Measurements from ENCODE around the gene PAEP. TPM values are rescaled to one million over a fixed set of nuclear protein-coding genes. Genes with fewer than 3 reads are reported as not detected.

PAEP gene
- total RNA-seq, 3 donors from 2014 or later, result not detected

GRCh38 chr9:135514342-135515082 lies 47.0 kb upstream of the PAEP start:
- DNase-seq (ENCODE audit: low spot score in 2 of 2), result no peak
- TF ChIP-seq POLR2A (IDR thresholded peaks at IDR 0.05), result no peak
- TF ChIP-seq, protein P1, sequence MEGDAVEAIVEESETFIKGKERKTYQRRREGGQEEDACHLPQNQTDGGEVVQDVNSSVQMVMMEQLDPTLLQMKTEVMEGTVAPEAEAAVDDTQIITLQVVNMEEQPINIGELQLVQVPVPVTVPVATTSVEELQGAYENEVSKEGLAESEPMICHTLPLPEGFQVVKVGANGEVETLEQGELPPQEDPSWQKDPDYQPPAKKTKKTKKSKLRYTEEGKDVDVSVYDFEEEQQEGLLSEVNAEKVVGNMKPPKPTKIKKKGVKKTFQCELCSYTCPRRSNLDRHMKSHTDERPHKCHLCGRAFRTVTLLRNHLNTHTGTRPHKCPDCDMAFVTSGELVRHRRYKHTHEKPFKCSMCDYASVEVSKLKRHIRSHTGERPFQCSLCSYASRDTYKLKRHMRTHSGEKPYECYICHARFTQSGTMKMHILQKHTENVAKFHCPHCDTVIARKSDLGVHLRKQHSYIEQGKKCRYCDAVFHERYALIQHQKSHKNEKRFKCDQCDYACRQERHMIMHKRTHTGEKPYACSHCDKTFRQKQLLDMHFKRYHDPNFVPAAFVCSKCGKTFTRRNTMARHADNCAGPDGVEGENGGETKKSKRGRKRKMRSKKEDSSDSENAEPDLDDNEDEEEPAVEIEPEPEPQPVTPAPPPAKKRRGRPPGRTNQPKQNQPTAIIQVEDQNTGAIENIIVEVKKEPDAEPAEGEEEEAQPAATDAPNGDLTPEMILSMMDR (IDR thresholded peaks at IDR 0.05), result no peak
- TF ChIP-seq POLR2AphosphoS5 (IDR thresholded peaks at IDR 0.05), result no peak
- H3K4me1 ChIP-seq, result no peaks in the 10 kb centered on the region
- intact Hi-C loops (cut with DNase I; ENCODE audit: low total_unique reads), result loop anchor here (5.0 kb wide), 1 partner anchor 753 kb away; no protein-coding TSS in a partner anchor
- H3K36me3 ChIP-seq, result no peaks in the 10 kb centered on the region
- H3K9me3 ChIP-seq, result peaks cover 0 to 2% of the 10 kb centered on the region in 2 donors
- peaks cover 0 to 8% of the 10 kb centered on the region in 2 donors for H3K27me3 ChIP-seq
- no peak overlapping the region for H3K4me3 ChIP-seq
- H3K27ac ChIP-seq, result no peak overlapping the region

GRCh38 chr9:135515083-135515951 lies 46.2 kb upstream of the PAEP start:
- no peak overlapping the region for H3K27ac ChIP-seq
- no peaks in the 10 kb centered on the region for H3K36me3 ChIP-seq
- H3K4me1 ChIP-seq, result no peaks in the 10 kb centered on the region
- DNase-seq (ENCODE audit: low spot score in 2 of 2), result no peak
- H3K9me3 ChIP-seq, result no peaks in the 10 kb centered on the region
- no peak for TF ChIP-seq POLR2AphosphoS5 (IDR thresholded peaks at IDR 0.05)
- TF ChIP-seq, protein P1 (IDR thresholded peaks at IDR 0.05), result no peak
- no peak for TF ChIP-seq POLR2A (IDR thresholded peaks at IDR 0.05)
- intact Hi-C loops (cut with DNase I; ENCODE audit: low total_unique reads), result loop anchor here (5.0 kb wide), 1 partner anchor 752 kb away; no protein-coding TSS in a partner anchor
- peaks cover 0 to 8% of the 10 kb centered on the region in 2 donors for H3K27me3 ChIP-seq
- no peak overlapping the region for H3K4me3 ChIP-seq

DNA sequence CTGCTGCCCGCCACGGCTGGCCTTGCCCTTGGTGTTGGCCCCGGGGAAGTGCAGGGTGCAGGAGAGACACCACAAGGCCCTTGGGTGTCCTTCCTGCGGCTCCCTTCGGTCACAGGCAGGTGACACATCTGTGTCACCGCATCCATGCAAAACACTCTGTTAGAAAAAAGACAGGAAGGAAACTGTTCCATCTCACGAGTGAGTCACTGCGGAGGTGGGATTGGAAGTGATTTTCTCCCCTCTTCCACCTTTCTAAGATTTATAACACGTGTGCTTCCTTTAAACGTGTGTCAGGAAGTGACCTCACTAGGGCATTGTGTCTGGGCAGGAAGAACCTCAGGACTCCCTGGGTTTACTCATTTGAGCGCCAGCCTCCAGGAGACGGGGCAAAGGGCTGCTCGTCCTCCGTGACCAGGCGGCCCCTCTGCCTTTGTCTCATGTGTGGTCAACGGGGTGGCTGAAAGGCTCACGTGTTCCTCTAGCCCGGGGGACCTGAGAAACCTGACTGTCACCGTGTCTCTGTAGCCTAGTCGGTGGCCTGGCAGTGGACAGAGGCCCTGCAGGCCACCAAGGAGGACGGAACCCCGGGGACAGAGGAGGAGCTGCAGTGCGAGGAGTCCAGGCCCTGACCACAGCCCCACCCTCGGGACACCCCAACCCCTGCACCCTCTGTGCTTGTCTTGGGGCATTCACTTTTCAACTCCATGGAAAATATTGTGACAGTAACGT lies 45.3 kb upstream of the PAEP start:
- Histone ChIP-seq H3K27me3 (peaks cover 0 to 8% of the 10 kb centered on the region in 2 donors), H3K9me3 (no peaks in the 10 kb centered on the region), H3K27ac (no peak overlapping the region), H3K4me3 (no peak overlapping the region), H3K36me3 (no peaks in the 10 kb centered on the region), H3K4me1 (no peaks in the 10 kb centered on the region)
- DNase-seq (ENCODE audit: low spot score in 2 of 2), result no peak
- intact Hi-C loops (cut with DNase I; ENCODE audit: low total_unique reads), result loop anchor here (5.0 kb wide), 1 partner anchor 751 kb away; no protein-coding TSS in a partner anchor
- no peak for TF ChIP-seq POLR2AphosphoS5 (IDR thresholded peaks at IDR 0.05)
- TF ChIP-seq, protein P1 (IDR thresholded peaks at IDR 0.05), result no peak
- TF ChIP-seq POLR2A (IDR thresholded peaks at IDR 0.05), result no peak

DNA sequence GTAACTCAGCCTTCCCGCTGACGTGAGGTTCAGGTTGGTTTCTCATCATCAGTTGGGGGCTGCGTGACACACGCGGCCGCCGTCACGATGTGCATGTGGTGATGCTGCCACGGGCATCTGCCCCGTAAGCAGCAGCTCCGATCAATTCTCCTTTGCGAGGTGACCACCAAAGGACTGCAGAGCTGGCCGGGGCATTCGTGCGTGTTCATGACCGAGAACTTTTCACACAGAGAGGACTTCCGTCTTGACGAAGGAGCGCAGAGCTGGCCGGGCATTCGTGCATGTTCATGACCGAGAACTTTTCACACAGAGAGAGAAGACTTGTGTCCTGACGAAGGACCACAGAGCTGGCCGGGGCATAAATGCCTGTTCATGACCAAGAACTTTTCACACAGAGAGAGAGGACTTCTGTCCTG lies 44.1 kb upstream of the PAEP start:
- H3K27ac ChIP-seq, result no peak overlapping the region
- H3K36me3 ChIP-seq, result no peaks in the 10 kb centered on the region
- no peak overlapping the region for H3K4me3 ChIP-seq
- no peaks in the 10 kb centered on the region for H3K4me1 ChIP-seq
- peaks cover 0 to 8% of the 10 kb centered on the region in 2 donors for H3K27me3 ChIP-seq
- DNase-seq (ENCODE audit: low spot score in 2 of 2), result no peak
- H3K9me3 ChIP-seq, result no peaks in the 10 kb centered on the region
- TF ChIP-seq POLR2AphosphoS5 (IDR thresholded peaks at IDR 0.05) (no peak), POLR2A (IDR thresholded peaks at IDR 0.05) (no peak)
- TF ChIP-seq, protein P1 (IDR thresholded peaks at IDR 0.05), result no peak
- intact Hi-C loops (cut with DNase I; ENCODE audit: low total_unique reads), result loop anchor here (5.0 kb wide), 1 partner anchor 750 kb away; no protein-coding TSS in a partner anchor

Measured in breast epithelium (tissue), 4 donors.